Measurements from ENCODE around the gene KANK2. TPM values are rescaled to one million over a fixed set of nuclear protein-coding genes. Genes with fewer than 3 reads are reported as not detected.

Gene KANK2
- total and polyA plus RNA-seq, 2 of the 8 experiments (the other 6 are each of a cell fraction or from before 2014, with no cell fraction given) = 25.2 to 42.3 TPM

DNA sequence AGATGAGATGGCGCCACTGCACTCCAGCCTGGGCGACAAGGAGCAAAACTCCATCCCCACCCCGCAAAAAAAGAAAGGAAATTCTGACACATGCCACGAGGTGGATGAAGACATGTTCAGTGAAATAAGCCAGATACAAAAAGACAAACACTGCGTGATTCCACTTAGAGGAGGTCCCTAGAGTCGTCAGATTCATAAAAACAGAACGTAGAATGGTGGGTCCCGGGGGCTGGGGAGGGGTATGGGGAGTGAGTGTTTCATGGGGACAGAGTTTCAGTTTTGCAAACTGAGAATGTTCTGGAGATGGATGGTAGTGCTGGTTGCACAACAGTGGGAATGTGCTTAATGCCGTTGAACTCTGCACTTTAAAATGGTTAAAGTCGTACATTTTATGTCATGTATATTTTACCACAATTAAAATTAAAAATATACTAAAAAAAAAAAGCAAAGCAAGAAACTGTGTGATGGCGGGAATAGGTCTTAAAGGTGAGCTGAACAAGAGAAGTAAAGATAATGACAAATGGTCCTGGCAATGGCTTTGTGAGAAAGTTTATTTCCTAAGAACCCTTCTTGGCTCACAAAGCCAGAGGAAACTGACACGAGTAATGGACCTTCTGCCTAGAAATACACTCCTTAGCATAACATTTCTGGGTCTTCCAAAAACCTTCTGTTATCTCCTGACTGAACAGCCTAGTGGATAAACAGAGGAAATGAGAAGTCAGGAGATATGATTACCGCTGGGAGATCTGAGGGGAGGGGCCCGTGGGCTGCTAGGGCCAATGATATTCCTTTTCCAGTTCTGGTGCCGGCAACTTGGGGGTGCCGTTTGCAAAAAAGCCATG is 37.5 kb downstream of the KANK2 start:
- H3K4me3 ChIP-seq (ENCODE audit: extremely low read depth in 1 of 4, insufficient read depth in 2 of 4, low read depth in 3 of 4, low read length in 4 of 4) = no peak overlapping the region
- no peak overlapping the region for H2BK120ac ChIP-seq (replicated peaks; ENCODE audit: low read depth, low read length)
- FAIRE-seq (no peak), DNase-seq (ENCODE audit: low read depth in 1 of 2, low spot score in 2 of 2) (no peak)
- peaks cover 0 to 2% (median 0%) of the 10 kb centered on the region in 4 experiments; a peak in 1 of 7 replicates for H3K4me1 ChIP-seq (replicated peaks in 1 of 4; ENCODE audit: control insufficient read depth in 3 of 4, insufficient read depth in 4 of 4, low read length in 3 of 4)
- no peak overlapping the region for H3K56ac ChIP-seq (replicated peaks; ENCODE audit: insufficient read length, low read depth, low read length)
- 85% methylated on average over 16 of the region's 16 CpGs; no CpG with 5 or more reads in 1 of the 2 experiments for WGBS, 2 experiments (ENCODE audit: extremely low coverage in 1 of 2, insufficient coverage in 1 of 2, insufficient read length in 1 of 2, insufficient replicate concordance in 2 of 2, low coverage in 1 of 2, low lambda C conversion rate in 2 of 2, missing lambda C conversion rate in 1 of 2)
- no peak overlapping the region for H2AK5ac ChIP-seq (ENCODE audit: low read depth, low read length)
- no peak overlapping the region for H4K8ac ChIP-seq (ENCODE audit: extremely low read depth, insufficient read depth, low read length)
- no peak overlapping the region for H2BK15ac ChIP-seq (ENCODE audit: low read length)
- H4K91ac ChIP-seq (replicated peaks; ENCODE audit: insufficient read length, low read length) = no peak overlapping the region
- H3K4ac ChIP-seq (replicated peaks; ENCODE audit: insufficient read length, low read depth, low read length) = no peak overlapping the region
- H3K9me3 ChIP-seq (ENCODE audit: insufficient read depth in 2 of 2, low read depth in 1 of 2, low read length in 1 of 2) = no peaks in the 10 kb centered on the region
- no peaks in the 10 kb centered on the region; the same call in 1 of the 2 replicates for H3K23me2 ChIP-seq (ENCODE audit: low read depth, low read length)
- CTCF ChIA-PET (ENCODE audit: partially characterized antibody) = interaction anchor here (0.6 kb wide), 1 partner anchor 24 kb away, joined by 3 read pairs; no protein-coding TSS in a partner anchor
- H2BK20ac ChIP-seq (ENCODE audit: low read length) = no peak overlapping the region
- peaks cover 0 to 7% of the 10 kb centered on the region in 2 experiments; a peak in 3 of 4 replicates for H3K79me2 ChIP-seq (ENCODE audit: control insufficient read depth in 1 of 2, insufficient read depth in 2 of 2, low read length in 2 of 2)
- no peak for TF ChIP-seq SIRT6 (IDR thresholded peaks at IDR 0.05; ENCODE audit: low read length)
- no peak for TF ChIP-seq ASH2L (IDR thresholded peaks at IDR 0.05; ENCODE audit: low read length)
- no peak for TF ChIP-seq JUND (IDR thresholded peaks at IDR 0.05; ENCODE audit: low read length)
- TF ChIP-seq TAF1 (IDR thresholded peaks at IDR 0.05; ENCODE audit: low read depth, low read length) = no peak
- no peak for TF ChIP-seq CTBP2 (IDR thresholded peaks at IDR 0.05; ENCODE audit: borderline replicate concordance, insufficient read depth, insufficient read length, low read length)
- TF ChIP-seq POLR2A (IDR thresholded peaks at IDR 0.05; ENCODE audit: control extremely low read depth in 1 of 2, low read depth in 2 of 2, low read length in 2 of 2) = no peak
- no peak for TF ChIP-seq EP300 (IDR thresholded peaks at IDR 0.05; ENCODE audit: borderline replicate concordance in 1 of 2, low read depth in 2 of 2, low read length in 2 of 2)
- no peak for TF ChIP-seq BCL11A (IDR thresholded peaks at IDR 0.05; ENCODE audit: low read depth in 2 of 2, low read length in 2 of 2)
- TF ChIP-seq ZNF274 (IDR thresholded peaks at IDR 0.05; ENCODE audit: borderline replicate concordance, extremely low read depth, low read length) = no peak
- TF ChIP-seq SP4 (IDR thresholded peaks at IDR 0.05; ENCODE audit: low read length) = no peak
- no peak for TF ChIP-seq EZH2 (IDR thresholded peaks at IDR 0.05; ENCODE audit: low read depth, low read length, severe bottlenecking)
- TF ChIP-seq, protein P1, sequence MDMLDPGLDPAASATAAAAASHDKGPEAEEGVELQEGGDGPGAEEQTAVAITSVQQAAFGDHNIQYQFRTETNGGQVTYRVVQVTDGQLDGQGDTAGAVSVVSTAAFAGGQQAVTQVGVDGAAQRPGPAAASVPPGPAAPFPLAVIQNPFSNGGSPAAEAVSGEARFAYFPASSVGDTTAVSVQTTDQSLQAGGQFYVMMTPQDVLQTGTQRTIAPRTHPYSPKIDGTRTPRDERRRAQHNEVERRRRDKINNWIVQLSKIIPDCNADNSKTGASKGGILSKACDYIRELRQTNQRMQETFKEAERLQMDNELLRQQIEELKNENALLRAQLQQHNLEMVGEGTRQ (IDR thresholded peaks at IDR 0.05; ENCODE audit: low read length) = no peak
- H3K9ac ChIP-seq (replicated peaks in 1 of 4; ENCODE audit: extremely low read depth in 1 of 4, low read depth in 3 of 4, low read length in 3 of 4) = no peak overlapping the region
- no peaks in the 10 kb centered on the region for H3K27me3 ChIP-seq (replicated peaks in 1 of 4; ENCODE audit: control insufficient read depth in 3 of 4, extremely low read depth in 1 of 4, insufficient read depth in 3 of 4, low read length in 3 of 4)
- H3K23ac ChIP-seq (ENCODE audit: insufficient read length) = no peak overlapping the region
- no peaks in the 10 kb centered on the region for H3K36me3 ChIP-seq (ENCODE audit: control insufficient read depth in 2 of 4, insufficient read depth in 4 of 4, low read length in 3 of 4)
- no peak overlapping the region for H2BK5ac ChIP-seq (ENCODE audit: low read depth, low read length)
- no peaks in the 10 kb centered on the region for H4K20me1 ChIP-seq (replicated peaks in 1 of 2; ENCODE audit: control insufficient read depth in 1 of 2, insufficient read depth in 2 of 2, low read length in 2 of 2)
- H2AFZ ChIP-seq (ENCODE audit: low read length) = no peak overlapping the region
- no peak overlapping the region for H3K14ac ChIP-seq (ENCODE audit: insufficient read length)
- H4K5ac ChIP-seq (ENCODE audit: insufficient read length, low read depth, low read length) = no peak overlapping the region
- no peak overlapping the region for H2BK12ac ChIP-seq (ENCODE audit: low read depth, low read length)
- no peak overlapping the region for H3K27ac ChIP-seq (ENCODE audit: low read depth, low read length)
- H3K4me2 ChIP-seq (ENCODE audit: insufficient read depth in 1 of 2, low read depth in 2 of 2, low read length in 2 of 2) = no peak overlapping the region
- no peak overlapping the region for H3K18ac ChIP-seq (ENCODE audit: extremely low read depth, low read length)
- no peaks in the 10 kb centered on the region for H3K79me1 ChIP-seq (ENCODE audit: low read depth, low read length)
- POLR2A ChIA-PET (ENCODE audit: partially characterized antibody) = no interaction called here

All from H1 (cell line).